SK-N-MC (cell line): Measurements from ENCODE around the gene POLQ.

Experiments
- DNase-seq: peaks from one replicate; pipeline ENCODE4 v3.0.0-alpha.2; 2011; ENCODE audit warnings: low read depth, low spot score
- H3K27ac ChIP-seq: fragments of 200-600 bp; sonication (generic); 2 replicates; pipeline ENCODE4 v1.5.1; 2016; ENCODE audit warnings: mixed run types
- H3K36me3 ChIP-seq: fragments of 200-600 bp; sonication (generic); 2 replicates; pipeline ENCODE4 v1.6.1; 2017; ENCODE audit warnings: antibody characterized with exemption, low read length, mixed read lengths; ENCODE audit not compliant: insufficient read depth
- H3K4me3 ChIP-seq: fragments of 200-600 bp; sonication (generic); 2 replicates; pipeline ENCODE4 v1.5.1; 2016
- H3K9ac ChIP-seq: fragments of 200-600 bp; sonication (generic); 2 replicates; pipeline ENCODE4 v1.8.0; 2017; ENCODE audit warnings: mixed run types, mixed read lengths; ENCODE audit not compliant: insufficient read length
- H3K9me3 ChIP-seq: fragments of 200-600 bp; sonication (generic); 2 replicates; pipeline ENCODE4 v1.6.1; 2017; ENCODE audit warnings: low read depth, mild to moderate bottlenecking, antibody characterized with exemption, low read length, moderate library complexity, mixed read lengths
- EZH2 ChIP-seq: fragments of 200-600 bp; sonication (generic); IDR thresholded peaks from one replicate; pipeline ENCODE4 v1.6.1; 2017; ENCODE audit warnings: antibody characterized with exemption
- FOXP2 ChIP-seq: optimal IDR thresholded peaks from 2 replicates; pipeline ENCODE3; 2011; ENCODE audit warnings: mild to moderate bottlenecking, moderate library complexity; ENCODE audit not compliant: insufficient read depth; ENCODE audit errors: extremely low read length, control extremely low read depth
- POLR2AphosphoS5 ChIP-seq: IDR thresholded peaks from 2 replicates; pipeline ENCODE4 v1.6.1; 2012; ENCODE audit warnings: mild to moderate bottlenecking, low read depth, low read length, borderline replicate concordance

The POLQ gene

GRCh38 chr3:121493431-121493830 lies 52.4 kb downstream of the POLQ start:
- DNase-seq, result no peak
- no peak for TF ChIP-seq FOXP2
- no peak for TF ChIP-seq EZH2
- no peak for TF ChIP-seq POLR2AphosphoS5
- peaks cover 21% of the 10 kb centered on the region for H3K36me3 ChIP-seq

GRCh38 chr3:121491683-121492320 lies 54.0 kb downstream of the POLQ start:
- Histone ChIP-seq H3K4me3 (no peak overlapping the region), H3K36me3 (peaks cover 25% of the 10 kb centered on the region), H3K9ac (no peak overlapping the region), H3K9me3 (no peaks in the 10 kb centered on the region), H3K27ac (no peak overlapping the region)
- DNase-seq, result no peak
- TF ChIP-seq FOXP2 (no peak), POLR2AphosphoS5 (no peak), EZH2 (no peak)

More at GRCh38 chr3:121493431-121493830, 52.4 kb downstream of the POLQ start:
- no peak overlapping the region for H3K9ac ChIP-seq
- no peak overlapping the region for H3K4me3 ChIP-seq
- H3K27ac ChIP-seq, result no peak overlapping the region
- no peaks in the 10 kb centered on the region for H3K9me3 ChIP-seq

- H3K9ac ChIP-seq, result no peak overlapping the region
- H3K9me3 ChIP-seq, result no peaks in the 10 kb centered on the region
- H3K27ac ChIP-seq, result no peak overlapping the region
- peaks cover 25% of the 10 kb centered on the region for H3K36me3 ChIP-seq
- H3K4me3 ChIP-seq, result no peak overlapping the region
- DNase-seq, result no peak
- no peak for TF ChIP-seq POLR2AphosphoS5
- no peak for TF ChIP-seq EZH2
- TF ChIP-seq FOXP2, result no peak
These were observed 55.6 kb downstream of the POLQ start for GRCh38 chr3:121490161-121490560.

GRCh38 chr3:121488628-121489027 lies 57.2 kb downstream of the POLQ start:
- Histone ChIP-seq H3K4me3 (no peak overlapping the region), H3K9ac (no peak overlapping the region), H3K27ac (no peak overlapping the region), H3K9me3 (no peaks in the 10 kb centered on the region), H3K36me3 (peaks cover 25% of the 10 kb centered on the region)
- TF ChIP-seq POLR2AphosphoS5, result no peak
- TF ChIP-seq FOXP2, result no peak
- no peak for TF ChIP-seq EZH2
- DNase-seq, result no peak

- no peak for DNase-seq
- Histone ChIP-seq H3K27ac (no peak overlapping the region), H3K9me3 (no peaks in the 10 kb centered on the region), H3K9ac (no peak overlapping the region), H3K4me3 (no peak overlapping the region), H3K36me3 (peaks cover 20% of the 10 kb centered on the region)
- TF ChIP-seq EZH2 (no peak), POLR2AphosphoS5 (no peak), FOXP2 (no peak)
These were observed 62.5 kb downstream of the POLQ start for GRCh38 chr3:121483290-121483689.

- H3K27ac ChIP-seq, result no peak overlapping the region
- H3K4me3 ChIP-seq, result no peak overlapping the region
- TF ChIP-seq EZH2 (no peak), FOXP2 (no peak), POLR2AphosphoS5 (no peak)
- H3K9ac ChIP-seq, result no peak overlapping the region
- H3K36me3 ChIP-seq, result peaks cover 24% of the 10 kb centered on the region
- H3K9me3 ChIP-seq, result no peaks in the 10 kb centered on the region
- DNase-seq, result no peak
These were observed 63.1 kb downstream of the POLQ start for GRCh38 chr3:121482660-121483059.

GRCh38 chr3:121481106-121481880 lies 64.5 kb downstream of the POLQ start:
- no peak overlapping the region for H3K27ac ChIP-seq
- H3K4me3 ChIP-seq, result no peak overlapping the region
- no peak for DNase-seq
- H3K9ac ChIP-seq, result no peak overlapping the region
- H3K9me3 ChIP-seq, result no peaks in the 10 kb centered on the region
- TF ChIP-seq FOXP2, result no peak
- TF ChIP-seq POLR2AphosphoS5, result no peak
- no peak for TF ChIP-seq EZH2
- H3K36me3 ChIP-seq, result peaks cover 28% of the 10 kb centered on the region

GRCh38 chr3:121477589-121477988 lies 68.2 kb downstream of the POLQ start:
- Histone ChIP-seq H3K36me3 (peaks cover 62% of the 10 kb centered on the region), H3K27ac (no peak overlapping the region), H3K4me3 (no peak overlapping the region), H3K9me3 (no peaks in the 10 kb centered on the region), H3K9ac (no peak overlapping the region)
- TF ChIP-seq POLR2AphosphoS5 (no peak), EZH2 (no peak), FOXP2 (no peak)
- DNase-seq, result no peak

- peaks cover 59% of the 10 kb centered on the region for H3K36me3 ChIP-seq
- TF ChIP-seq POLR2AphosphoS5, result no peak
- no peak for TF ChIP-seq FOXP2
- TF ChIP-seq EZH2, result no peak
- no peak overlapping the region for H3K4me3 ChIP-seq
- no peaks in the 10 kb centered on the region for H3K9me3 ChIP-seq
- no peak overlapping the region for H3K27ac ChIP-seq
- DNase-seq, result no peak
- H3K9ac ChIP-seq, result no peak overlapping the region
These were observed 72.8 kb downstream of the POLQ start for GRCh38 chr3:121473001-121473400.
